C1 segment of cervical spinal cord (tissue), 14 donors: ENCODE measurements around the gene DDX11.
"Not testable (repeated sequence)": the region's sequence is repeated elsewhere in the genome, so short reads cannot be mapped to it uniquely, and the experiment has no call there.

Source experiments
- DNase-seq, 14 donors: peaks; one replicate each; lab custom pipeline; 2025; lab: John Stamatoyannopoulos, UW

The DDX11 gene

DNA sequence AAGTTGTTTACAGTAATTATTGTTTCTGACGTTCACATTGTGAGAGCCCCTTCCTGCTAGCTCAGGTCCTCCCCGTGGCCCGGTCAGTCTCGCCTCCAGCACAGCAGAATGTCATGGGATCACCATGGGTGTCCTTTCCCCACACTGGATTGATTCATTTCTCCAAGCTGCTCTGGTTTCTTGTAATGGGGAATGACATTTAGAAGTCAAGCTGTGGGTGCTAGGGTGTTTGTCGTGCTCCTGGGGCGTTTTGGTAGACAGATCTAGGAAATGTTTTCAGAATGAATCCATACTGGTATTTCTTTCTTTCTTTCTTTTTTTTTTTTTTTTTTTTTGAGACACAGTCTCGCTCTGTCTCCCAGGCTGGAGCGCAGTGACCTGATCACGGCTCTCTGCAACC lies 25.1 kb downstream of the DDX11 start:
- not testable (repeated sequence) for DNase-seq

- not testable (repeated sequence) for DNase-seq
These were observed 25.8 kb downstream of the DDX11 start for GRCh38 chr12:31099434-31099833.

GRCh38 chr12:31100503-31101208 lies 27.0 kb downstream of the DDX11 start:
- DNase-seq: not testable (repeated sequence)

- DNase-seq: not testable (repeated sequence)
These were observed 28.5 kb downstream of the DDX11 start for GRCh38 chr12:31102125-31102524.

- DNase-seq: not testable (repeated sequence)
These were observed 28.9 kb downstream of the DDX11 start for GRCh38 chr12:31102596-31102995.

- not testable (repeated sequence) for DNase-seq
These were observed 29.9 kb downstream of the DDX11 start for GRCh38 chr12:31103561-31103975.

DNA sequence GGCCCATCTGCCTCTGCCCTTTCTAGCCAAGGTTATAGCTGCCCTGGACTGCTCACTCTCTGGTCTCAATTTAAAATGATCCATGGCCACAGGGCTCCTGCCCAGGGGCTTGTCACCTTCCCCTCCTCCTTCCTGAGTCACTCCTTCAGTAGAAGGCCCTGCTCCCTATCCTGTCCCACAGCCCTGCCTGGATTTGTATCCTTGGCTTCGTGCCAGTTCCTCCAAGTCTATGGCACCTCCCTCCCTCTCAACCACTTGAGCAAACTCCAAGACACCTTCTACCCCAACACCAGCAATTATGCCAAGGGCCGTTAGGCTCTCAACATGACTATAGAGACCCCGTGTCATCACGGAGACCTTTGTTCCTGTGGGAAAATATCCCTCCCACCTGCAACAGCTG lies 30.6 kb downstream of the DDX11 start:
- not testable (repeated sequence) for DNase-seq

DNA sequence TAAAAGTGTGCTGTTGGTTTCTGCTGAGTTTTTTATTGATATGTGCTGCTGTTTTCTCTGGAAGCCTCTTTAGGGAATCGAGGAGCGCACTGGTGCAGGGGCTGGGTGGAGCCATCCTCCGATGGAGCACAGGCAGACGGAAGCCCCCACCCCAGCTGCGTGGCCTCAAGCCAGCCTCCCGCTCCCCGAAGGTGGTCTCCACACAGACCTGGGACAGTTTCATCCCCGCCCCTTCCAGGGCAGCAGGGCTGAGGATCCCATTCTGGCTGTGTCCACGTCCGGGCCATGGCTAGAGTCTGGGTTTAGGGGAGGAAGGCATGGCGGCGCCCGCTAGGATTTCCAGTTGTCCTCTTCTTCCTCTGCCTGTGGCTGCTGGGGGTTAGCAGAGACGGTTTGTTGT lies 31.1 kb downstream of the DDX11 start:
- DNase-seq: not testable (repeated sequence)

GRCh38 chr12:31105668-31106067 lies 32.0 kb downstream of the DDX11 start:
- no peak for DNase-seq

- DNase-seq: no peak
These were observed 32.6 kb downstream of the DDX11 start for GRCh38 chr12:31106101-31106803.

- DNase-seq: not testable (repeated sequence)
These were observed 36.1 kb downstream of the DDX11 start for GRCh38 chr12:31109773-31110172.

DNA sequence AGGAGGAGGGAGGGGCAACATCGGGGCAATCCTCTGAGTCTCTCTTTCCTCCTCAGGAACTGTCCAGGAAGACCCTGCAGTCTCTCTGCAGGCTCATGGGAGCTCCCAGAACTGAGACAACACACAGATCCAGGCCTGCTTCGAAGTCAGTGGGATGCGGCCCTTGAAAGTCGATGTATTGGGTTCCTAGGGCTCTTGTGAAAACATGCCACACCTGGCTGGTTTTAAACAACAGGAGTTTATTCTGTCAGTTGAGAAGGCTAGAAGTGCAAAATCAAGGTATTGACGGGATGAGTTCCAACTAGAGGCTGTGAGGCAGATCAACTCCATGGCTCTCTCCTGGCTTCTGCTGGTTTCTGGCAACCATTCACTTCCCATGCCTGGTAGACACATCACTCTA lies 36.6 kb downstream of the DDX11 start:
- not testable (repeated sequence) for DNase-seq

GRCh38 chr12:31115092-31115601 lies 41.5 kb downstream of the DDX11 start:
- DNase-seq: not testable (repeated sequence)

DNA sequence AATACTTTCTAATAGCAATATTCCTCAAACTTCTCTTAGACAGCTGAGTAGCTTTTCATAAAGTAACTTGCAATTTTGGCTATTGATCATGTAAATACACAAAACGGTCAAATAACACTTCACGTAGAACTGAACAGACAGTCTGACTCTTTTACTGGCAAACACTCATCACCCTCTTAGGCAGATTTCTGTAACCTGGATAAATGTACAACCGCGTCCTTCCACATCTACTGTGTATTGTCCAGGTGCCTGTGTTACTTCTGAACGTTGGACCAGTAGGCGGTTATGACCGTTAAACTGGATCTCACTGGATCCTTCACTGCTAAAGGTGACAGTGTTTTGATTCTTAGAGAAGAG lies 43.2 kb downstream of the DDX11 start:
- not testable (repeated sequence) for DNase-seq

GRCh38 chr12:31117203-31118011 lies 43.7 kb downstream of the DDX11 start:
- DNase-seq: peak in 2 of 14 donors; percentile 2 to 17

GRCh38 chr12:31118347-31119191 lies 44.9 kb downstream of the DDX11 start:
- peak in 1 of 14 donors; percentile 7 for DNase-seq

- DNase-seq: no peak
These were observed 45.6 kb downstream of the DDX11 start for GRCh38 chr12:31119192-31119802.

DNA sequence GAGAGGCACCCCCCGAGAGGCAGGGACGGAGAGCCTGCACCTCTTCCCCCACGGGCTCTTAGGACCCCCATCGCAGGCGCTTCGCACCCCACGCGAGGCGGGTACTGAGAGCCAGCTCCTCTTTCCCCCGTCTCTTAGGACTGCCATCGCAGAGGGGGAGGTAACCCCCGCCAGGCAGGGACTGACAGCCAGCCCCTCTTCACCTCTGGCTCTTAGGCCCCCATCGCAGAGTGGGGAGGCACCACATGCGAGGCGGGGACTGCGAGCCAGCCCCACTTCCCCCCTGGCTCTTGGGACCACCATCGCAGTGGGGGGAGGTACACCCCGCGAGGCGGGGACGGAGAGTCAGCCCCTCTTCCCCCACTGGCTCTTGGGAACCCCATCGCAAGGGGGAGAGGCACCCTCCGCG lies 46.1 kb downstream of the DDX11 start:
- no peak for DNase-seq

GRCh38 chr12:31120392-31121008 lies 46.8 kb downstream of the DDX11 start:
- no peak for DNase-seq
